Caki2 (cell line): ENCODE data around the gene INHBB. TPM values are rescaled to one million over a fixed set of nuclear protein-coding genes. Genes with fewer than 3 reads are reported as not detected.

Experiments used
- DNase-seq: peaks from one replicate; pipeline ENCODE4 v3.0.0-alpha.2; 2015; ENCODE audit warnings: low read depth
- in situ Hi-C: cut with HindIII; loops from 2 replicates; pipeline ENCODE4 v1.10.0; 2016; ENCODE audit warnings: low sequenced_read_pairs, low pct_unique_long_range_greater_than_20kb, mixed read lengths
- total RNA-seq: library from RNA; depleted of rRNA; stranded (reverse); fragments of >200 nt; shearing (Covaris generic); gene quantifications from 2 replicates; pipeline ENCODE4 v1.2.3, GENCODE V29; 2014; ENCODE audit warnings: low replicate concordance

INHBB gene
- total RNA-seq, 1 experiment from 2014 or later: 52.0 TPM

- in situ Hi-C loops: no loop called here
- no peak for DNase-seq
Measured at GRCh38 chr2:120369250-120369649, 23.3 kb downstream of the INHBB start.

DNA sequence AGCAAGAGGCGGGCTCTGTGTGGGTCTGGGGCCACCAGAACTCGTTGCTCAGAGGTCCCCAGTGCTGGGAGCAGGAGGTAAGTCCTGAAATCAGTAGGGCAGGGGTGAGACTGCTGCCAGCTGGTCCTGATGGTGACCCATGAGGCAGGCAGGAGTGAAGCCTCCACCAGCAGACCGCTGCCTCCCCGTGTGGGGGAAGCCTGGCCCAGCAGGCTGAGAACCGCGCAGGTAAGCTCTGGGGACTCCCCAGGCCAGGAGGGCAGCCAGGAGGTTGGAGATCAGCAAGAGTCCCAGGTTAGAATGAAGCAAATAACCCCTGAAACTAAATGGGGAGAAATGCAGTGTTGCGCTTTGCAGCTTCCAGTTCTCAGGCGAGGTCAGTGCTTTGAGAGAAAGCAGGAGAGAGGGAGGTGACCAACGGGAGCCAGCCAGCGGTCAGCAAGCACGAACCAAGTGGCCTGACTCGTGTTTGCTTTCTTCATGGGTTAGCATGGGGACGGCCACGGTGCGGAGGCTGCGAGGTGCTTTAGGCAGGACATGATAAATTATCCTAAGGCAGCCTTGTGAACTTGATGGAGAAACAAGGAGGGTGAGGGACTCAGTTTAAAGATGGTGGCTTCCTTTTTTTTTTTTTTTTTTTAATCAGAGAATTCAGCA is 26.2 kb downstream of the INHBB start:
- no peak for DNase-seq
- in situ Hi-C loops: no loop called here

GRCh38 chr2:120372816-120373215 is 26.9 kb downstream of the INHBB start:
- in situ Hi-C loops: no loop called here
- DNase-seq: no peak

- no peak for DNase-seq
- in situ Hi-C loops: no loop called here
Measured at GRCh38 chr2:120373424-120373823, 27.5 kb downstream of the INHBB start.

- DNase-seq: no peak
- in situ Hi-C loops: no loop called here
Measured at GRCh38 chr2:120374821-120375220, 28.9 kb downstream of the INHBB start.

GRCh38 chr2:120375251-120376020 is 29.5 kb downstream of the INHBB start:
- in situ Hi-C loops: no loop called here
- no peak for DNase-seq

- in situ Hi-C loops: no loop called here
- no peak for DNase-seq
Measured at GRCh38 chr2:120376101-120376500, 30.2 kb downstream of the INHBB start.

GRCh38 chr2:120376679-120377640 is 31.0 kb downstream of the INHBB start:
- no peak for DNase-seq
- in situ Hi-C loops: no loop called here

- in situ Hi-C loops: no loop called here
- DNase-seq: no peak
Measured at GRCh38 chr2:120378605-120379004, 32.7 kb downstream of the INHBB start.

DNA sequence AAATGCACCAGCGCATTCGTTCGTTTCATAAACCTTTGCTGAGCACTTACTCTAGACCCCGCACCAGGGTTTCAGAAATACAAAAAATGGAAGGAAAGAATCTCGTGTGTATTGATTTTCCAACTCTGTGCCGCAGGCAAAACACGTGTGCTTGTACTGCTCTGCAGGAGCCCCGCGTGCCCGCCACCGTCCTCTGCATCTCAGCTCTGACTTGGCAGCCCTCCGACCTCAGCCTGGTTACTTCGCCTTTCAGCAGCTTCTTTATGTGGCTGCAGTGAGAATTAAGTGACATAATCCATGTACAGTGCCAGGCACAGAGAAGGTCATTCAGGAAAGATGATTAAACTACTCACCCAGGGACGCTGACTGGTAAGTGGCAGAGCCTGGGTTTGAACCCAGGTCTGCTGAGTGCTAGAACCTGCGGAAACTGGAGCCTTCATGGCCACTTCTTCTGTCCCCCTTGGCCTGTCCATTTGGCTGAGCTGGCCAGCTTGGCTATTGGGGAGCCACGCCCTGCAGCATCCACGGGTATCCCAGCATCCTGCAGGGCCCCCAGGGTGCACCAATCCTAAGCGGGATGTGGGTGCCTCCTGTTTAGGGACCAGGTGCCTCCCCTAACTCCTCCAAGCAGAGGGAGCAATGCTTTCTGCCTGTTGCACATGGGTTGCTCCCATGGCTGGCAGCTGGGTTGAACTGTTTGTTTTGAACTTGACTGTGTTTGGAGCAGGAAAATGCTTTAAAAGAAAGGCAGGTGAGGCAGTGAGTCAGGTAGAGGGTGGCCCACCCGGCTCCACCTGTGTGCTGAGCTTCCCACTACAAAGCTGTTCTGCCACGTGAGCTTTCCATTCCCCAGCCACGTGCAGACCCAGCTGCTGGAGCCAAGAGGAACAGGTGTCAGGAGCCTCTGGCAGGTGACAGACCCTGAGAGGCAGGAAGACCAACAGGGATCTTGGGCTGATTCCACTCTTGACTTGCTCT is 34.3 kb downstream of the INHBB start:
- DNase-seq: no peak
- in situ Hi-C loops: no loop called here

DNA sequence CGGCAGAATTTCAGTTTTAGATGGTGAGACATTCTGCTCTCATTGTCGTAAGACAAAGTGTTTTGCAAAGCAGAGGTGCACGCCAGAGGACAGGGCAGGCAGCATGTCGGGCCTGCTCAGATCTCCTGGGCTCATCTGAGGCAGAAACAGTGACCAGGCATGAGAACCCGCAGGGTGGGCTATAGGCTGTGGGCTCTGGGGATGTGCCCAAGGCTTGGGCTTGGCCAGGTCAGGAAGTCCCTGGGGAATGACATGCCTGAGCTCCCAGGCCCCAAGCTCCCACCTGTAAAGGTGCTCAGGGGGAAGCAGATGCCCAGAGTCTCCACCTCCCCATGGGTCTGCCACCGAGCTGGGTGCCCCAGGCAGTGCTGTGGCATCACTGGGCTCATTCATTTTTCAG is 35.3 kb downstream of the INHBB start:
- DNase-seq: no peak
- in situ Hi-C loops: no loop called here

DNA sequence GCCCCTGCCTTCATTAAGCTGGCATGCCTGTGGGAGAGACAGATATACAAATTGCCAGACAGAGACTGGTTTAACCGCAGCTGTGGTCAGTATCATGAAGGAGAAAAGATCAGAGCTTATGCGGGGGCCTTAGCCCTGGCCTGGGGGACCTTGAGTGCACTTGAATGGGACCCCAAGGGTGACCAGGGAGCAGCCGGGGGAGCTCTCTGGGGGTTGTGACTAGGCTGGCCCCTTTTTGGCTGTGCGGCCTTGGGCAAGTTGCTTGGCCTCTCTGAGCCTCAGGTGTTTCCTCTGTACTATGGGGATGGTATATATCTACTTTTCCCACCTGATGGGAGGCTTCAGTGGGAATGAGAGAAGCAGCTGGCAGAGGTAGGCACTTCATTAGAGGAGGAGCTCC is 35.7 kb downstream of the INHBB start:
- in situ Hi-C loops: no loop called here
- DNase-seq: no peak

DNA sequence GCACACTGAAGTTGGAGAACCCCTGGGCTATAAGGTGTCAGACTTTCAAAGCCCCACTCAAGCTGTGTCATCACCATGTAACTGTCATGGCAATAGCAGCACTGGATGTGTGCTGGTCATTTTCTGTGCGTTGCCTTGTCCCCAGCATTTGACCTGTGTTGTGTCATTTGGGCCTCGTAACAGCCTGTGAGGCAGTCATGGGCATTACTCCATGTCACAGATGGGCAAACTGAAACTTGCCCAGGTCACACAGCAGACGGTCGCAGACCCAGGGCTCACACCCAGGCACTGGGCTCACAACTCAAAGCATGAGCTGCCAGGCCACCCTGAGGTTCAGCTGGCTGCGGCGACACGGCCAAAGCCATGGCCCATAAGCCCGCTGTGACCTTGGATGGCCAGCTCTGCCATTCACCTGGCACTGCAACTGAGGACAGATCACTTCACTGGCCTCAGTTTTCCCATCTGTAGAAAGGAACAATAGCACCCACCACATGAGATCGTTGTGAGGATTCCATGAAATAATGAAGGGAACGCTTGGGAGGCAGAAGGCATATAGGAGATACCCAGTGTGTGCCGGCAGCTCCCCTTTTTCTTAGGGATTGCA is 36.7 kb downstream of the INHBB start:
- in situ Hi-C loops: no loop called here
- DNase-seq: no peak

- in situ Hi-C loops: no loop called here
- DNase-seq: no peak
Measured at GRCh38 chr2:120383191-120383590, 37.3 kb downstream of the INHBB start.

GRCh38 chr2:120383631-120384340 is 37.9 kb downstream of the INHBB start:
- in situ Hi-C loops: no loop called here
- no peak for DNase-seq

DNA sequence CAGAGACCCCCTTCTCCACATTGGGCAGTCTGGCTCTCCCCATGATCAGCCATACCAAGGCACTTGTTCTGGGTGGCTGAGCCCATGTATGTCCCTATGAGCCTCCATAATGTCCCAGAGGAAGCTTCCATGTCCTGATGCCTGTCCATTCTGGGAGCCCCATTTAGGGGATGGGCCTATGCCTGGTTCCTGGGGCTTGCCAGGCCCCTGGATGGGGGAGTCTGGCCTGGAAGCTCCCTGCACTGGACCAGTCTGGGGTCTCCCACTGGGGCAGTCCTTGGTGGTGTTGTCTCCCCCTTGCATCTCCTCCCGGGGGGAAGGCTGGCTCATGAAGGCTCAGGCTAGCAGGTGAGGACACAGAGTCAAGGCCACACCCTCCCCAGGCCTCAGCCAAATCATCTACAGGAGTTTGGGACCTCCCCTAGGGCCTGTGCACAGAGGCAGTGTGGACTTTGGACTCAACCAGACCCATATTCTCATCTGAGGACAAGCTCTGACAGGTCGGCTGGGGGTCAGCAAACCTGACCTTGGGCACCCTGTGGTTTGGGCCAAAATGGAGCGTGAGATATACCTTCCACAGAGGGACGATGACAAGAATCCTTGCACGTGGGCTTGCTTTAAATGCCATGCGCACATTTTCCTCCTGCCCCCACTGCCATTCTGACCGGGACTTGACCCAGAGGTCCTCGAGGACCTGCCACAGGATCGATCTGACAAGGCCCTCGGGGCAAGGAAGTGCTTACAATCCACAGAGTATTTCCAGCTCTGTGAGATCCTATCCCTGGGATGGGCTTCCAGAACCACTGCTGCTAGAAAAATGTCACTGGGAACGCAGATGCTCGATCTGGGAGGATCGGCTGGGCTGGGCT is 38.8 kb downstream of the INHBB start:
- in situ Hi-C loops: no loop called here

More for the DNA sequence above, 38.8 kb downstream of the INHBB start:
- DNase-seq: no peak
